MM.1S (cell line): ENCODE results near the gene LPIN2.

Experiments
- DNase-seq: peaks from one replicate; pipeline ENCODE4 v3.0.0-alpha.2; 2015
- H2AFZ ChIP-seq: fragments of 300-600 bp; sonication (generic); 2 replicates; pipeline ENCODE4 v1.6.0; 2016; ENCODE audit warnings: antibody characterized with exemption, low read length
- H3F3A ChIP-seq: fragments of 300-600 bp; sonication (generic); 2 replicates; pipeline ENCODE4 v1.6.1; 2016; ENCODE audit warnings: mild to moderate bottlenecking, antibody characterized with exemption, low read length, moderate library complexity, mixed read lengths; ENCODE audit not compliant: insufficient read depth
- H3K27ac ChIP-seq: fragments of 300-600 bp; sonication (generic); 2 replicates; pipeline ENCODE4 v1.5.1; 2016; ENCODE audit warnings: mild to moderate bottlenecking, low read length
- H3K27me3 ChIP-seq: fragments of 300-600 bp; sonication (generic); replicated peaks from 2 replicates; pipeline ENCODE4 v1.6.0; 2016; ENCODE audit warnings: low read length; ENCODE audit not compliant: insufficient read depth
- H3K36me3 ChIP-seq: fragments of 300-600 bp; sonication (generic); replicated peaks from 2 replicates; pipeline ENCODE4 v1.6.1; 2016; ENCODE audit warnings: mild to moderate bottlenecking, low read length, mixed read lengths; ENCODE audit not compliant: insufficient read depth
- H3K4me1 ChIP-seq: fragments of 300-600 bp; sonication (generic); 2 replicates; pipeline ENCODE4 v1.6.1; 2016; ENCODE audit warnings: low read length, mixed read lengths
- H3K4me2 ChIP-seq: fragments of 300-600 bp; sonication (generic); 2 replicates; pipeline ENCODE4 v1.6.0; 2016; ENCODE audit warnings: low read depth, low read length
- H3K4me3 ChIP-seq: fragments of 300-600 bp; sonication (generic); 2 replicates; pipeline ENCODE4 v1.5.1; 2016; ENCODE audit warnings: low read length, mixed read lengths
- H3K79me2 ChIP-seq: fragments of 300-600 bp; sonication (generic); 2 replicates; pipeline ENCODE4 v1.6.1; 2016; ENCODE audit warnings: mixed run types, low read length, mixed read lengths
- H3K9ac ChIP-seq: fragments of 300-600 bp; sonication (generic); 2 replicates; pipeline ENCODE4 v1.6.1; 2016; ENCODE audit warnings: low read length, mixed read lengths
- H3K9me2 ChIP-seq: fragments of 300-600 bp; sonication (generic); replicated peaks from 2 replicates; pipeline ENCODE4 v1.6.1; 2016; ENCODE audit warnings: mild to moderate bottlenecking, low read length, mixed read lengths; ENCODE audit not compliant: insufficient read depth
- H3K9me3 ChIP-seq: fragments of 300-600 bp; sonication (generic); replicated peaks from 2 replicates; pipeline ENCODE4 v1.6.1; 2016; ENCODE audit warnings: mild to moderate bottlenecking, low read length, mixed read lengths; ENCODE audit not compliant: insufficient read depth
- H4K20me1 ChIP-seq: fragments of 300-600 bp; sonication (generic); 2 replicates; pipeline ENCODE4 v1.6.1; 2016; ENCODE audit warnings: mild to moderate bottlenecking, low read length, moderate library complexity, mixed read lengths; ENCODE audit not compliant: insufficient read depth
- EZH2 ChIP-seq: fragments of 300-600 bp; sonication (generic); optimal IDR thresholded peaks from 2 replicates; pipeline ENCODE3; 2017; ENCODE audit warnings: low read depth, mild to moderate bottlenecking, antibody characterized with exemption, low read length, mixed read lengths
- EZH2phosphoT487 ChIP-seq: fragments of 300-600 bp; sonication (generic); IDR thresholded peaks from 2 replicates; pipeline ENCODE4 v1.6.1; 2018; ENCODE audit warnings: antibody characterized with exemption, low read length
- TF ChIP-seq, protein P1 (sequence below): fragments of 300-600 bp; sonication (generic); IDR thresholded peaks from 2 replicates; pipeline ENCODE4 v1.5.1; 2016; ENCODE audit warnings: antibody characterized with exemption, low read length, mixed read lengths

The LPIN2 gene

DNA sequence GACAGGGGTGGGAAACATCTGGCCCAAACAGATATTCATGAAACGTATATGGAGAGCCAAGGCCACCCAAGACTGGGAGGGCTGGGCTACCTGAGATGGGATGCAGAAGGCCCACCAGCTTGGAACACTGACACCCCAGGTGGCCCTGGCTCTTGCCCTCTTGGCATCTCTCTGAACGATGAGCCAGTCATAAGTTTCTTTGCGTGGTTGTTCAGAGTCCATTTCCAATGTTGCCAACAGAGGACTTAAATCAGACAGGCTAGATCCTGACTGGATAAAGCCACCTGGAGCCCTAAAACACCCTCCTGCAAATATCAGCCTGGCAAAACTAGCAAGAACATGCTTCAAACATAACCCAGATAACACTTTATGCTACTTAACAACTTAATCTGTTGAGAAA lies 42.6 kb downstream of the LPIN2 start:
- TF ChIP-seq EZH2phosphoT487 (no peak), EZH2 (no peak)
- TF ChIP-seq, protein P1, sequence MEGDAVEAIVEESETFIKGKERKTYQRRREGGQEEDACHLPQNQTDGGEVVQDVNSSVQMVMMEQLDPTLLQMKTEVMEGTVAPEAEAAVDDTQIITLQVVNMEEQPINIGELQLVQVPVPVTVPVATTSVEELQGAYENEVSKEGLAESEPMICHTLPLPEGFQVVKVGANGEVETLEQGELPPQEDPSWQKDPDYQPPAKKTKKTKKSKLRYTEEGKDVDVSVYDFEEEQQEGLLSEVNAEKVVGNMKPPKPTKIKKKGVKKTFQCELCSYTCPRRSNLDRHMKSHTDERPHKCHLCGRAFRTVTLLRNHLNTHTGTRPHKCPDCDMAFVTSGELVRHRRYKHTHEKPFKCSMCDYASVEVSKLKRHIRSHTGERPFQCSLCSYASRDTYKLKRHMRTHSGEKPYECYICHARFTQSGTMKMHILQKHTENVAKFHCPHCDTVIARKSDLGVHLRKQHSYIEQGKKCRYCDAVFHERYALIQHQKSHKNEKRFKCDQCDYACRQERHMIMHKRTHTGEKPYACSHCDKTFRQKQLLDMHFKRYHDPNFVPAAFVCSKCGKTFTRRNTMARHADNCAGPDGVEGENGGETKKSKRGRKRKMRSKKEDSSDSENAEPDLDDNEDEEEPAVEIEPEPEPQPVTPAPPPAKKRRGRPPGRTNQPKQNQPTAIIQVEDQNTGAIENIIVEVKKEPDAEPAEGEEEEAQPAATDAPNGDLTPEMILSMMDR: no peak
- no peaks in the 10 kb centered on the region for H3F3A ChIP-seq
- H3K4me3 ChIP-seq: no peak overlapping the region
- H3K79me2 ChIP-seq: 0 out of 2 replicates have a peak, but pooled peaks cover 3% of the 10 kb centered on the region
- H3K36me3 ChIP-seq: no peaks in the 10 kb centered on the region
- H3K27me3 ChIP-seq: no peaks in the 10 kb centered on the region
- no peaks in the 10 kb centered on the region for H3K4me1 ChIP-seq
- H2AFZ ChIP-seq: no peak overlapping the region
- H3K9ac ChIP-seq: no peak overlapping the region
- no peak overlapping the region for H3K27ac ChIP-seq
- H4K20me1 ChIP-seq: no peaks in the 10 kb centered on the region
- H3K9me2 ChIP-seq: no peaks in the 10 kb centered on the region
- no peak overlapping the region for H3K4me2 ChIP-seq
- no peak for DNase-seq
- no peaks in the 10 kb centered on the region for H3K9me3 ChIP-seq

DNA sequence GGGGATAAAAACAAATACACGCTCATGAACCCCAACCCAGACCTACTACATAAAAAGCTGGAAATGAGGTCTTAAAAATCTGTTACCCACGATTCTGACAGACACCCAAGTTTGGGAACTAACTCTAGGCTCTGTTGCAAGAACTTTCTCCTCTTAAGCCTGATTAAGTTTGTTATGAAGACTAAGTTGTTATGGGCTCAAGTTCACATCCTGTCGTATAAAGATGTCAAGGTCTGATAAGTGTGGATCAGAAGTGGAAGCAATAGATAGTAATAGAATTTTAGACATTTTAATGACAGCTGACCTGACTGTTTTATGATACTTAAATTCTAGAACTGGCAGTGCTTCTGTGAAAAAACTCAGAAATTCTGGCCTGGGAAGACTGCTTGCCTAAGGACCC lies 43.2 kb downstream of the LPIN2 start:
- no peaks in the 10 kb centered on the region for H3K9me3 ChIP-seq
- H3K4me3 ChIP-seq: no peak overlapping the region
- H4K20me1 ChIP-seq: no peaks in the 10 kb centered on the region
- no peaks in the 10 kb centered on the region for H3K27me3 ChIP-seq
- H2AFZ ChIP-seq: no peak overlapping the region
- H3F3A ChIP-seq: no peaks in the 10 kb centered on the region
- H3K4me1 ChIP-seq: no peaks in the 10 kb centered on the region
- H3K4me2 ChIP-seq: no peak overlapping the region
- no peaks in the 10 kb centered on the region for H3K9me2 ChIP-seq
- no peak overlapping the region for H3K27ac ChIP-seq
- DNase-seq: no peak
- no peak for TF ChIP-seq EZH2
- TF ChIP-seq, protein P1: no peak
- H3K9ac ChIP-seq: no peak overlapping the region
- H3K36me3 ChIP-seq: no peaks in the 10 kb centered on the region
- 0 out of 2 replicates have a peak, but pooled peaks cover 3% of the 10 kb centered on the region for H3K79me2 ChIP-seq

DNA sequence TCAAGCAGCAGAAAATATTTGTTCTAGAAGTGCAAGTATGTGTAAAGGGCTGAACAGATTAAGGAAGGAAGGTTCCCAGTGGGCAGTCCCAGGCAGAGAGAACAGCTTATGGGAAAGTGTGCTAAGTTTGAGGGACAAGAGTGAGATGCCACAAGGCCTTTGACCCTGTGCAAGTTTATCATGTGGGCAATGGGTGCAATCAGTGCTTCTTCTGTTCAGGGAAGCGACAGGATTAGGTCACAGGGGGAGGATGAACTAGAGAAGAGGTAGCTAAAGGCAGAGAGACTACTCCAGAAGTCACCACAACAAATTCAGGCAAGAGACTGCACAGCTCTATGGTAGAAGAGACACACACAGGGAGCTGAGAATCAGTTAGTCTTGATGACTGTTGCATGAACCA lies 44.3 kb downstream of the LPIN2 start:
- TF ChIP-seq, protein P1: no peak
- TF ChIP-seq EZH2 (no peak), EZH2phosphoT487 (no peak)
- no peaks in the 10 kb centered on the region for H3K36me3 ChIP-seq
- H3K9ac ChIP-seq: no peak overlapping the region
- DNase-seq: no peak
- no peaks in the 10 kb centered on the region for H3K4me1 ChIP-seq
- no peaks in the 10 kb centered on the region for H3F3A ChIP-seq
- H3K79me2 ChIP-seq: 0 out of 2 replicates have a peak, but pooled peaks cover 3% of the 10 kb centered on the region
- no peak overlapping the region for H3K27ac ChIP-seq
- H3K4me3 ChIP-seq: no peak overlapping the region
- H3K4me2 ChIP-seq: no peak overlapping the region
- no peak overlapping the region for H2AFZ ChIP-seq
- H3K27me3 ChIP-seq: no peaks in the 10 kb centered on the region
- H3K9me3 ChIP-seq: no peaks in the 10 kb centered on the region
- no peaks in the 10 kb centered on the region for H4K20me1 ChIP-seq
- no peaks in the 10 kb centered on the region for H3K9me2 ChIP-seq
